GM23338 (cell line): ENCODE results near the gene LRIT1.

ENCODE experiments used
- EZH2 ChIP-seq: fragments of 200-600 bp; sonication (generic); IDR thresholded peaks from one replicate; pipeline ENCODE4 v1.8.0; 2017; ENCODE audit warnings: antibody characterized with exemption, mild to moderate bottlenecking, low read depth; ENCODE audit not compliant: unreplicated experiment
- EZH2phosphoT487 ChIP-seq: fragments of 200-600 bp; sonication (generic); IDR thresholded peaks from one replicate; pipeline ENCODE4 v1.8.1; 2018; ENCODE audit warnings: antibody characterized with exemption; ENCODE audit not compliant: unreplicated experiment
- POLR2AphosphoS5 ChIP-seq: IDR thresholded peaks from 2 replicates; pipeline ENCODE4 v1.6.1; 2016; ENCODE audit warnings: antibody characterized with exemption, low read depth
- TF ChIP-seq, protein P1 (sequence below): IDR thresholded peaks from one replicate; pipeline ENCODE4 v1.6.1; 2018; ENCODE audit warnings: antibody characterized with exemption; ENCODE audit not compliant: unreplicated experiment
- TF ChIP-seq, protein P2 (sequence below), 2 experiments: fragments of 200-600 bp in 1 of 2; sonication (generic) in 1 of 2; conservative IDR thresholded peaks; 2 replicates each; pipeline versions ENCODE4 v1.5.1 to v1.6.1; 2016 to 2017; ENCODE audit warnings: antibody characterized with exemption in 2 of 2, low read depth in 2 of 2, mild to moderate bottlenecking in 2 of 2, moderate library complexity in 1 of 2

DNA sequence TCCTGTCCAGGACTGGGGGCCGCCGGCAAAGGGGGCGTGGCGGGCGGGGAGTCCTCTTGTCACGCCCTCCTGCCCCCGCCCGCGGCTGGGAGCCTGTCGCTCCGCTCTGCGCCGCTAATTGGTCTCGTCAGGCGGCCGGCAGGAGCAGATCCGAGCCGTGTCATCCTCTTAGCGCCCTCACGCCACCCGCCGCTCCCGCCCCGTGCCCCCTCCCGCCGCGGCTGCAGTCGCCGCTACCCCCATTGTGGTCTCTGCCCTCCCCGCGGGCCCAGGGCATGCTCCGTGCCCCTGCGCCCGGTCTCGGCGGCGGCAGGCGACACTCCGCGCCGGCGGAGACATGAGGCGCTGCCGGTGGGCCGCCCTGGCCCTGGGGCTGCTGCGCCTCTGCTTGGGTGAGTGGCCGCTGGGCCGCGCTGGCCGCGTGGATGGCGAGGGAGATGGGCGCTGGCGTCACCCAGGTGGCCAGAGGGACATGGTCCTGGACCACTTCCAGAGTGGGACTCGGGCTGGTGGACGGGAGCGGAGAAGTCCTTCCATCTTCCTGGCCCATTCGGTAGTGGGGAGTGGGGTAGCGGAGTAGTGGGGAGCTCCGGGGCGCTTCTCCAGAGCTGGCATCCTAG lies 46.8 kb downstream of the LRIT1 start, which contains the start of gene CDHR1:
- TF ChIP-seq EZH2 (no peak), POLR2AphosphoS5 (no peak), EZH2phosphoT487 (no peak)
- TF ChIP-seq, protein P1, sequence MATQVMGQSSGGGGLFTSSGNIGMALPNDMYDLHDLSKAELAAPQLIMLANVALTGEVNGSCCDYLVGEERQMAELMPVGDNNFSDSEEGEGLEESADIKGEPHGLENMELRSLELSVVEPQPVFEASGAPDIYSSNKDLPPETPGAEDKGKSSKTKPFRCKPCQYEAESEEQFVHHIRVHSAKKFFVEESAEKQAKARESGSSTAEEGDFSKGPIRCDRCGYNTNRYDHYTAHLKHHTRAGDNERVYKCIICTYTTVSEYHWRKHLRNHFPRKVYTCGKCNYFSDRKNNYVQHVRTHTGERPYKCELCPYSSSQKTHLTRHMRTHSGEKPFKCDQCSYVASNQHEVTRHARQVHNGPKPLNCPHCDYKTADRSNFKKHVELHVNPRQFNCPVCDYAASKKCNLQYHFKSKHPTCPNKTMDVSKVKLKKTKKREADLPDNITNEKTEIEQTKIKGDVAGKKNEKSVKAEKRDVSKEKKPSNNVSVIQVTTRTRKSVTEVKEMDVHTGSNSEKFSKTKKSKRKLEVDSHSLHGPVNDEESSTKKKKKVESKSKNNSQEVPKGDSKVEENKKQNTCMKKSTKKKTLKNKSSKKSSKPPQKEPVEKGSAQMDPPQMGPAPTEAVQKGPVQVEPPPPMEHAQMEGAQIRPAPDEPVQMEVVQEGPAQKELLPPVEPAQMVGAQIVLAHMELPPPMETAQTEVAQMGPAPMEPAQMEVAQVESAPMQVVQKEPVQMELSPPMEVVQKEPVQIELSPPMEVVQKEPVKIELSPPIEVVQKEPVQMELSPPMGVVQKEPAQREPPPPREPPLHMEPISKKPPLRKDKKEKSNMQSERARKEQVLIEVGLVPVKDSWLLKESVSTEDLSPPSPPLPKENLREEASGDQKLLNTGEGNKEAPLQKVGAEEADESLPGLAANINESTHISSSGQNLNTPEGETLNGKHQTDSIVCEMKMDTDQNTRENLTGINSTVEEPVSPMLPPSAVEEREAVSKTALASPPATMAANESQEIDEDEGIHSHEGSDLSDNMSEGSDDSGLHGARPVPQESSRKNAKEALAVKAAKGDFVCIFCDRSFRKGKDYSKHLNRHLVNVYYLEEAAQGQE, result no peak
- TF ChIP-seq, protein P2, sequence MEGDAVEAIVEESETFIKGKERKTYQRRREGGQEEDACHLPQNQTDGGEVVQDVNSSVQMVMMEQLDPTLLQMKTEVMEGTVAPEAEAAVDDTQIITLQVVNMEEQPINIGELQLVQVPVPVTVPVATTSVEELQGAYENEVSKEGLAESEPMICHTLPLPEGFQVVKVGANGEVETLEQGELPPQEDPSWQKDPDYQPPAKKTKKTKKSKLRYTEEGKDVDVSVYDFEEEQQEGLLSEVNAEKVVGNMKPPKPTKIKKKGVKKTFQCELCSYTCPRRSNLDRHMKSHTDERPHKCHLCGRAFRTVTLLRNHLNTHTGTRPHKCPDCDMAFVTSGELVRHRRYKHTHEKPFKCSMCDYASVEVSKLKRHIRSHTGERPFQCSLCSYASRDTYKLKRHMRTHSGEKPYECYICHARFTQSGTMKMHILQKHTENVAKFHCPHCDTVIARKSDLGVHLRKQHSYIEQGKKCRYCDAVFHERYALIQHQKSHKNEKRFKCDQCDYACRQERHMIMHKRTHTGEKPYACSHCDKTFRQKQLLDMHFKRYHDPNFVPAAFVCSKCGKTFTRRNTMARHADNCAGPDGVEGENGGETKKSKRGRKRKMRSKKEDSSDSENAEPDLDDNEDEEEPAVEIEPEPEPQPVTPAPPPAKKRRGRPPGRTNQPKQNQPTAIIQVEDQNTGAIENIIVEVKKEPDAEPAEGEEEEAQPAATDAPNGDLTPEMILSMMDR (conservative IDR thresholded peaks at IDR 0.05; ENCODE audit: low read depth in 2 of 2), result no peak
